GM06990 (cell line): ENCODE data around the gene UBE2O.

Experiments
- DNase-seq: peaks from one replicate; pipeline ENCODE4 v3.0.0-alpha.2; 2011; ENCODE audit not compliant: insufficient read length; ENCODE audit errors: extremely low read depth
- H3K27me3 ChIP-seq: replicated peaks from 2 replicates; pipeline ENCODE4 v1.6.0; 2011; ENCODE audit warnings: low read length; ENCODE audit not compliant: control insufficient read depth, insufficient read depth
- H3K36me3 ChIP-seq: 2 replicates; pipeline ENCODE4 v1.5.1; 2011; ENCODE audit warnings: low read length; ENCODE audit not compliant: control insufficient read depth, insufficient read depth
- H3K4me3 ChIP-seq: replicated peaks from 2 replicates; pipeline ENCODE4 v1.5.1; 2011; ENCODE audit warnings: low read depth, mild to moderate bottlenecking, control low read depth, low read length
- TF ChIP-seq, protein P1 (sequence below): IDR thresholded peaks from 2 replicates; pipeline ENCODE4 v1.5.1; 2011; ENCODE audit warnings: low read length, control low read depth, mild to moderate bottlenecking, inconsistent platforms; ENCODE audit not compliant: insufficient read depth, poor library complexity, severe bottlenecking

UBE2O gene

DNA sequence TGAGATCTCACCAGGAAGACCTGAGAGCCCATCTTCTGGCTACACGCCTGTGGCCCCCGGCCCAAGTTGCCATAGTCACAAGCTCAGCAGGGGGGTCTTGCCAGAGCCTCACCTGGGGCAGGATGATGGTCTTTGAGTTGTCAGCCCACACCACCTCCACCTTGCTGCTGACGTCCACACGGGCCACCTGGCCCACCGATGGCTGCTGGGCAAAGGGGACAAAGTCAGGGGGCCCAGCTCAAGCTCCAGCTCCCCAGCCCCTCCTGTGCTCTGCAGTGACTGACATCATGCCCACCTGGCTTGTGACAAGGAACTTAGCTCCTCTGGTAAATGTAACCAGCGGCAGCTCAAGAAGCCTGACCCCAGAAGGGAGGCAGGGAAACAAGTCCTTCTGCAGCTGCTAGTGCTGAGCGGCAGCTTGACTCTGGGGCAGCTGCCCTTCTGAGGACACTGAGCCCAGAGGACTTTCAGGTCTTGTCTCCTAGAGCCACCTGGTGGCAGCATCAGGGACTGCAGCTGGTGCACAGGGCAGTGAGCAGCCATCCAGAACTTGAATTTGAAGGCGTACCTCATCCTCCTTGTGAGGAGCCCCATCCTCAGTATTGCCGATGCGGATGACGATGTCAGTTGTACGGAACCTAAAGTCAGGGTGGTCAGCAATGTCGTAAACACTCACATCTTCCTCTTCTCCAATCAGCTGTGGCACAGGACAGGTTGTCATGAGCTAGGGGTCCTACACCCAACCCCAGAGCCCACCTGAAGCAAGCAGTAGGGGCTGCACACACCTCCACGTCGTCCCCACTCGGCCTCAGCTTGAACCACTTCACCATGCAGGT, 55.0 kb downstream of the UBE2O start:
- H3K36me3 ChIP-seq: peaks cover 38% of the 10 kb centered on the region
- no peaks in the 10 kb centered on the region for H3K27me3 ChIP-seq
- H3K4me3 ChIP-seq: no peak overlapping the region
- DNase-seq: peak; percentile 50
- TF ChIP-seq, protein P1, sequence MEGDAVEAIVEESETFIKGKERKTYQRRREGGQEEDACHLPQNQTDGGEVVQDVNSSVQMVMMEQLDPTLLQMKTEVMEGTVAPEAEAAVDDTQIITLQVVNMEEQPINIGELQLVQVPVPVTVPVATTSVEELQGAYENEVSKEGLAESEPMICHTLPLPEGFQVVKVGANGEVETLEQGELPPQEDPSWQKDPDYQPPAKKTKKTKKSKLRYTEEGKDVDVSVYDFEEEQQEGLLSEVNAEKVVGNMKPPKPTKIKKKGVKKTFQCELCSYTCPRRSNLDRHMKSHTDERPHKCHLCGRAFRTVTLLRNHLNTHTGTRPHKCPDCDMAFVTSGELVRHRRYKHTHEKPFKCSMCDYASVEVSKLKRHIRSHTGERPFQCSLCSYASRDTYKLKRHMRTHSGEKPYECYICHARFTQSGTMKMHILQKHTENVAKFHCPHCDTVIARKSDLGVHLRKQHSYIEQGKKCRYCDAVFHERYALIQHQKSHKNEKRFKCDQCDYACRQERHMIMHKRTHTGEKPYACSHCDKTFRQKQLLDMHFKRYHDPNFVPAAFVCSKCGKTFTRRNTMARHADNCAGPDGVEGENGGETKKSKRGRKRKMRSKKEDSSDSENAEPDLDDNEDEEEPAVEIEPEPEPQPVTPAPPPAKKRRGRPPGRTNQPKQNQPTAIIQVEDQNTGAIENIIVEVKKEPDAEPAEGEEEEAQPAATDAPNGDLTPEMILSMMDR: peak; percentile 94

DNA sequence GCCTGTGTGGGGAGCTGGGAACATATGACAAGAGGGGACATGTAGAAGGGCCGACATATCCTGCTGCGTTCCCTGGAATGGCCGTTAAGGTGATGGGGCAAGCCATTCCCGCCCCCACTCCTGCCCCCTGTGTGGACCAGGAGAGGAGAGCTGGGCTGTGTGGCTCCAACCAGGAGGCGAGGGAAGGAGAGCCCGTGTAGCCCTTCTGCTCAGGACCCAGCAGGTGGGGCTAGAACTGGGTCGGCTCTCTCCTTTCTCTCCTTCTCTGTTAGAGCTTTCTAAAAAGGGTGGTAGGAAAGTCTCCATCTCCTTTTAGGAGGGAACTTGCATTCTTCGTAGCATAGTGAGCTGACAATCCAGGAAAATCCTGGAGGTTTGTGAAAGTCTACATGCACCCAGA, 55.8 kb downstream of the UBE2O start:
- Histone ChIP-seq H3K4me3 (no peak overlapping the region), H3K27me3 (no peaks in the 10 kb centered on the region), H3K36me3 (peaks cover 35% of the 10 kb centered on the region)
- TF ChIP-seq, protein P1: peak; percentile 15
- DNase-seq: no peak

DNA sequence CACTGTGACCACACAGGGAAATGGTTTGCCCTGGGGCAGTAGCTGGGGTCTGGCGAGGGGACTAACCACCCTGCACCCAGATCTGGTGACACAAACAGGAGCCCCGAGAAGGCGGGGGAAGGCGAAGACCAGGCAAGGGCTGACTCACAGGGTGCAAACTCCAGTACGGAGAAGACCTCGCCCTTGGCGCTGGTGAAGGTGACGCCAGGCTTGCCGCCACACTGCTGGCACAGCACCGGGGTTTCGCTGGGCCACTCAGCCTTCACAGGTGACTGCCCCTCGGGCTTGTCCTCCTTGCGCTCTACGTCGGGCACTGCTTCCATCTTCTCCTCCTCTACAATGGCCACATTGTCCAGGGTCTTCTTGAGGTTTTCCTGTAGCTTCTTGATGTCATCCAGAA, 57.0 kb downstream of the UBE2O start:
- TF ChIP-seq, protein P1: no peak
- Histone ChIP-seq H3K27me3 (no peaks in the 10 kb centered on the region), H3K36me3 (peaks cover 38% of the 10 kb centered on the region), H3K4me3 (no peak overlapping the region)
- DNase-seq: no peak

DNA sequence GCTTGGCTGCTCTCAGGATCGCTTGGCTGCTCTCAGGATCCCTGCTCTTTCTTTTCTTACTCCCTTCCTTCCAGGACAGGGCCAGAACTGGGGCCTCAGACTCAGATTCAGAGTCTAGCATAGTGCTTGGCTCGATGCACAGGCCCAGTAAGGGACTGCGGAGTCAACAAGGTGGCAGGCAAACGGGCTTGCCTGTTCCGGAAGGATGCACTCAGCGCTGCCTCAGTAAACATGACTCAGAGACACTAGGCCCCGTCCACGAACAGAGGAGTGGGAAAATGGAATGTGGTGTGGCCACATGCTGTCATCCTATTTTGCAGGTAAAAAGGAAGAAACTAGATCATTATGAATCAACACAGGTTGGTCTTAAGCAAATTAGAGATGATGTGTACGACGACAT, 58.8 kb downstream of the UBE2O start:
- TF ChIP-seq, protein P1: no peak
- no peak for DNase-seq
- no peaks in the 10 kb centered on the region for H3K27me3 ChIP-seq
- H3K4me3 ChIP-seq: no peak overlapping the region
- H3K36me3 ChIP-seq: peaks cover 35% of the 10 kb centered on the region

DNA sequence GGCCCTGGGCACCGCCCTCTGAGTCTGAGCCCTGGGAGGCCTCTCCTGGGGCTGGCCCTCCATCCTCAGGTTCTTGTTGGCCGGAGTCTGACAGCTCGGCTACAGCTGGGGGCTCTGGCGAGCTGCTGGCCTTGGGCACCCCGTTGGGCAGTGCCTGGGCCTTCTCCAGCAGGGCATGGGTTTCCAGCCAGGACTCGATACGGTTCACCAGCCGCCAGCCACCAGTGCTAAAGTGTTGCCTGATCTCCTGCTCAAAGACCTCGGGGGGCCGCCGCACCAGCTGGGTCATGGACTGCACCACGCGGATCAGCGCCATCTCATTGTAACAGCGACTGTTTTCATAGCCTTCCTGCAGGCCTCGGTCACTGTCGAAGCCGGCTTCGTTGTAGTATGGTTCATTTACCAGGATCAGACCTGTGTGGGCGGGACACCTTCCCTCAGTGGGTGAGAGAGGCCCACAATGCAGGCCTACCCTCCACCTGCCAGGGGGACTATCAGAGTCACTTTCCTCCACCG, 61.7 kb downstream of the UBE2O start:
- TF ChIP-seq, protein P1: no peak
- H3K27me3 ChIP-seq: no peaks in the 10 kb centered on the region
- H3K4me3 ChIP-seq: no peak overlapping the region
- no peak for DNase-seq
- H3K36me3 ChIP-seq: peaks cover 13% of the 10 kb centered on the region
